PC-9 (cell line): ENCODE data around the gene LARGE1.

Source experiments
- EZH2 ChIP-seq: fragments of 200-600 bp; sonication (generic); IDR thresholded peaks from 2 replicates; pipeline ENCODE4 v1.8.0; 2017; ENCODE audit warnings: antibody characterized with exemption, low read depth
- TF ChIP-seq, protein P1 (sequence below): fragments of 200-600 bp; sonication (generic); conservative IDR thresholded peaks from 2 replicates; pipeline ENCODE4 v1.6.1; 2017; ENCODE audit warnings: mixed run types, antibody characterized with exemption, mild to moderate bottlenecking, moderate library complexity

DNA sequence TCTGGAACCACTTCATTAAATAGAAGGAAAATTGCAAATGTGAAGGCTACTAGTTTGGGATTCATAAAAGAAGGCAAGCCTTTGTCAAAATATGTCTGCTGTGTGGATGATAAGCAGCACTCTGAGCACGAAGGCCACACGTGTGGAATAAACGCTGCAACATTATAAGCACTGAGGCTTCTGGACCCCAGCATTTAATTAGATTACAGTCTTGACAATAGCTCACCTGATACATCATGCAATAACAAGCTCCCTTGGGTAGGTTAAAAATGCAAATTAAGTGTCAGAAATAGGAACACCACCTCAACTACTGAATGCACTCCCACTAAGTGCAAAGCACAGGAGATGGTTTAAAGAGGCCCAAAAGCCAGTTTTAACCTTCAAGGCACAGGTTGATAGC lies 179.3 kb downstream of the LARGE1 start:
- TF ChIP-seq, protein P1, sequence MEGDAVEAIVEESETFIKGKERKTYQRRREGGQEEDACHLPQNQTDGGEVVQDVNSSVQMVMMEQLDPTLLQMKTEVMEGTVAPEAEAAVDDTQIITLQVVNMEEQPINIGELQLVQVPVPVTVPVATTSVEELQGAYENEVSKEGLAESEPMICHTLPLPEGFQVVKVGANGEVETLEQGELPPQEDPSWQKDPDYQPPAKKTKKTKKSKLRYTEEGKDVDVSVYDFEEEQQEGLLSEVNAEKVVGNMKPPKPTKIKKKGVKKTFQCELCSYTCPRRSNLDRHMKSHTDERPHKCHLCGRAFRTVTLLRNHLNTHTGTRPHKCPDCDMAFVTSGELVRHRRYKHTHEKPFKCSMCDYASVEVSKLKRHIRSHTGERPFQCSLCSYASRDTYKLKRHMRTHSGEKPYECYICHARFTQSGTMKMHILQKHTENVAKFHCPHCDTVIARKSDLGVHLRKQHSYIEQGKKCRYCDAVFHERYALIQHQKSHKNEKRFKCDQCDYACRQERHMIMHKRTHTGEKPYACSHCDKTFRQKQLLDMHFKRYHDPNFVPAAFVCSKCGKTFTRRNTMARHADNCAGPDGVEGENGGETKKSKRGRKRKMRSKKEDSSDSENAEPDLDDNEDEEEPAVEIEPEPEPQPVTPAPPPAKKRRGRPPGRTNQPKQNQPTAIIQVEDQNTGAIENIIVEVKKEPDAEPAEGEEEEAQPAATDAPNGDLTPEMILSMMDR, result no peak
- no peak for TF ChIP-seq EZH2
